HepG2 (cell line): ENCODE measurements around the gene AP2S1. TPM values are rescaled to one million over a fixed set of nuclear protein-coding genes. Genes with fewer than 3 reads are reported as not detected.

Experiments used
- CBX1 ChIP-seq: IDR thresholded peaks from one replicate; pipeline ENCODE4 v1.6.1; 2016; ENCODE audit warnings: antibody characterized with exemption, low read depth
- GZF1 ChIP-seq: sonication (generic); formaldehyde crosslinking; IDR thresholded peaks from 2 replicates; pipeline ENCODE4 v1.5.1; 2020; ENCODE audit warnings: mild to moderate bottlenecking, missing genetic modification reagents
- HIVEP1 ChIP-seq: sonication (generic); formaldehyde crosslinking; IDR thresholded peaks from 2 replicates; pipeline ENCODE4 v1.4.0; 2020; ENCODE audit warnings: mild to moderate bottlenecking, missing genetic modification reagents
- HOXA3 ChIP-seq: sonication (generic); formaldehyde crosslinking; IDR thresholded peaks from 2 replicates; pipeline ENCODE4 v1.5.0; 2020; ENCODE audit warnings: missing genetic modification reagents
- IRX3 ChIP-seq: sonication (generic); formaldehyde crosslinking; IDR thresholded peaks from 2 replicates; pipeline ENCODE4 v1.8.1; 2023; ENCODE audit warnings: mild to moderate bottlenecking, low read depth, missing genetic modification reagents, borderline replicate concordance
- NFE2L1 ChIP-seq: sonication (generic); formaldehyde crosslinking; IDR thresholded peaks from 2 replicates; pipeline ENCODE4 v1.4.0; 2020; ENCODE audit warnings: missing genetic modification reagents, mild to moderate bottlenecking, borderline replicate concordance
- YEATS4 ChIP-seq: sonication (generic); formaldehyde crosslinking; IDR thresholded peaks from 2 replicates; pipeline ENCODE4 v1.4.0; 2020; ENCODE audit warnings: missing genetic modification reagents, borderline replicate concordance
- ZNF326 ChIP-seq: sonication (generic); formaldehyde crosslinking; IDR thresholded peaks from 2 replicates; pipeline ENCODE4 v1.4.0; 2020; ENCODE audit warnings: missing genetic modification reagents, borderline replicate concordance
- ZNF547 ChIP-seq: sonication (generic); formaldehyde crosslinking; IDR thresholded peaks from 2 replicates; pipeline ENCODE4 v1.5.1; 2020; ENCODE audit warnings: mild to moderate bottlenecking, missing genetic modification reagents
- ZNF569 ChIP-seq: sonication (generic); formaldehyde crosslinking; IDR thresholded peaks from 2 replicates; pipeline ENCODE4 v1.5.0; 2020; ENCODE audit warnings: mild to moderate bottlenecking, missing genetic modification reagents, moderate library complexity, borderline replicate concordance
- polyA plus RNA-seq, 8 experiments: library from polyadenylated mRNA; depleted of rRNA in 3 of 8; stranded (reverse) in 7 of 8; unstranded in 1 of 8; fragments of >200 nt; fragmentation: Illumina TruSeq in 4 of 8; extraction: Trizol in 4 of 8; gene quantifications; 2 replicates each; pipeline versions ENCODE4 v1.2.1 to v1.2.3, GENCODE V29; 2011 to 2016; ENCODE audit warnings: low read depth in 4 of 8, missing spikeins in 1 of 8, mixed read lengths in 1 of 8; ENCODE audit not compliant: insufficient read depth in 1 of 8
- total RNA-seq, 5 experiments: library from RNA; depleted of rRNA; stranded (reverse); fragments of >200 nt; fragmentation: Illumina TruSeq; extraction: Trizol; gene quantifications; 2 replicates each; pipeline ENCODE4 v1.2.3, GENCODE V29; 2016; ENCODE audit warnings: low read depth in 1 of 5
- TF ChIP-seq, protein P1 (sequence below): sonication (generic); formaldehyde crosslinking; IDR thresholded peaks from 2 replicates; pipeline ENCODE4; 2020; ENCODE audit warnings: missing genetic modification reagents, mild to moderate bottlenecking, borderline replicate concordance
- TF ChIP-seq, protein P2 (sequence below): sonication (generic); formaldehyde crosslinking; IDR thresholded peaks from 2 replicates; pipeline ENCODE4 v1.4.0; 2020; ENCODE audit warnings: mild to moderate bottlenecking, missing genetic modification reagents
- TF ChIP-seq, protein P3 (sequence below): sonication (generic); formaldehyde crosslinking; IDR thresholded peaks from 2 replicates; pipeline ENCODE4 v1.5.0; 2020; ENCODE audit warnings: mild to moderate bottlenecking, missing genetic modification reagents
- TF ChIP-seq, protein P4 (sequence below): sonication (generic); formaldehyde crosslinking; IDR thresholded peaks from 2 replicates; pipeline ENCODE4 v1.5.0; 2020; ENCODE audit warnings: mild to moderate bottlenecking, missing genetic modification reagents, moderate library complexity
- TF ChIP-seq, protein P5 (sequence below): sonication (generic); formaldehyde crosslinking; IDR thresholded peaks from 2 replicates; pipeline ENCODE4 v1.5.1; 2020; ENCODE audit warnings: missing genetic modification reagents, mild to moderate bottlenecking, borderline replicate concordance
- TF ChIP-seq, protein P6 (sequence below): sonication (generic); formaldehyde crosslinking; IDR thresholded peaks from 2 replicates; pipeline ENCODE4 v1.5.0; 2020; ENCODE audit warnings: missing genetic modification reagents

Gene AP2S1
- total and polyA plus RNA-seq, 2 of the 13 experiments (the other 11 are each of a cell fraction or from before 2014, with no cell fraction given), result 45.2 to 86.1 TPM

DNA sequence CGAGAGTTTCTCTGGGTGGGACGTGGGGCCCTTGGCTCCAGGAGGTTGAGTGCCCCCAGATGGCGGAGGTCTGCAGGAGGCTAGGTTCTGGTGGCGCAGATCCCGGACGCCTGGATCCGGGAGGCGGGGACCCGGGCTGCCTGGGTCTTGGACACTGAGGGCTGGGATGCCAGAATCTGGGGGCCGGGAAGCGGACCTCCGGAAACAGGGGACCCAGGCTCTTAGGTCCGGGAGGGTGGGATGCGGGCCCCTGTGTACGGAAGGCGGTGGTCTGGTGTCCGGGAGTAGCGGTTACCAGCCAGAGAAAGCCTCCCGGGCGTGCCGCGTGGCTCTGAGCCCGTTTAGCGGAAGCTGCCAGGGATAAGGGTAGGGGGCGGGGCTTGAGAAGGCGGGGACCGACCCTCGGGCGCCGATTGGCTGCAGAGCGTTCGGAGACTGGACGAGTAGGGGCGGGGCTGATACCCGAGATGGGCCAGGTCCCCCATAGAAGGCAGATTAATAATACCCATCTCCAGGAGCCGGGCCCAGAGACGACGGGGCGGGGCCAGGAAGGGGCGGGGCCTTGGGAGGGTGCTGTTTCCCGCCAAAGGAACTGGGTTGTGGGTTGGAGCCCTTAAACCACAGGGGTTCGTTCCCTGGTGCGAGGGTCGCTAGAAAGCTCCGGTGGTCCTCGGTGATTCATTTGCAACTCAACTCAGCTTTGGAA lies 62.2 kb downstream of the AP2S1 start, which contains the start of gene SLC1A5 (continued):
- TF ChIP-seq, protein P1, sequence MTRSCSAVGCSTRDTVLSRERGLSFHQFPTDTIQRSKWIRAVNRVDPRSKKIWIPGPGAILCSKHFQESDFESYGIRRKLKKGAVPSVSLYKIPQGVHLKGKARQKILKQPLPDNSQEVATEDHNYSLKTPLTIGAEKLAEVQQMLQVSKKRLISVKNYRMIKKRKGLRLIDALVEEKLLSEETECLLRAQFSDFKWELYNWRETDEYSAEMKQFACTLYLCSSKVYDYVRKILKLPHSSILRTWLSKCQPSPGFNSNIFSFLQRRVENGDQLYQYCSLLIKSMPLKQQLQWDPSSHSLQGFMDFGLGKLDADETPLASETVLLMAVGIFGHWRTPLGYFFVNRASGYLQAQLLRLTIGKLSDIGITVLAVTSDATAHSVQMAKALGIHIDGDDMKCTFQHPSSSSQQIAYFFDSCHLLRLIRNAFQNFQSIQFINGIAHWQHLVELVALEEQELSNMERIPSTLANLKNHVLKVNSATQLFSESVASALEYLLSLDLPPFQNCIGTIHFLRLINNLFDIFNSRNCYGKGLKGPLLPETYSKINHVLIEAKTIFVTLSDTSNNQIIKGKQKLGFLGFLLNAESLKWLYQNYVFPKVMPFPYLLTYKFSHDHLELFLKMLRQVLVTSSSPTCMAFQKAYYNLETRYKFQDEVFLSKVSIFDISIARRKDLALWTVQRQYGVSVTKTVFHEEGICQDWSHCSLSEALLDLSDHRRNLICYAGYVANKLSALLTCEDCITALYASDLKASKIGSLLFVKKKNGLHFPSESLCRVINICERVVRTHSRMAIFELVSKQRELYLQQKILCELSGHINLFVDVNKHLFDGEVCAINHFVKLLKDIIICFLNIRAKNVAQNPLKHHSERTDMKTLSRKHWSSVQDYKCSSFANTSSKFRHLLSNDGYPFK (CRISPR knock-in tag), result peak; percentile 64; the same call in 1 of the 2 replicates
- TF ChIP-seq GZF1 (CRISPR knock-in tag) (no peak), IRX3 (CRISPR knock-in tag) (no peak), NFE2L1 (CRISPR knock-in tag) (no peak), HIVEP1 (CRISPR knock-in tag) (no peak), ZNF326 (CRISPR knock-in tag) (no peak), YEATS4 (CRISPR knock-in tag) (peak; percentile 87), ZNF569 (CRISPR knock-in tag) (no peak; the same call in 1 of the 2 replicates), HOXA3 (CRISPR knock-in tag) (peak; percentile 42; the same call in 1 of the 2 replicates), ZNF547 (CRISPR knock-in tag) (no peak), CBX1 (peak; percentile 68)
- TF ChIP-seq, protein P2, sequence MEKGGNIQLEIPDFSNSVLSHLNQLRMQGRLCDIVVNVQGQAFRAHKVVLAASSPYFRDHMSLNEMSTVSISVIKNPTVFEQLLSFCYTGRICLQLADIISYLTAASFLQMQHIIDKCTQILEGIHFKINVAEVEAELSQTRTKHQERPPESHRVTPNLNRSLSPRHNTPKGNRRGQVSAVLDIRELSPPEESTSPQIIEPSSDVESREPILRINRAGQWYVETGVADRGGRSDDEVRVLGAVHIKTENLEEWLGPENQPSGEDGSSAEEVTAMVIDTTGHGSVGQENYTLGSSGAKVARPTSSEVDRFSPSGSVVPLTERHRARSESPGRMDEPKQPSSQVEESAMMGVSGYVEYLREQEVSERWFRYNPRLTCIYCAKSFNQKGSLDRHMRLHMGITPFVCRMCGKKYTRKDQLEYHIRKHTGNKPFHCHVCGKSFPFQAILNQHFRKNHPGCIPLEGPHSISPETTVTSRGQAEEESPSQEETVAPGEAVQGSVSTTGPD (CRISPR knock-in tag), result no peak
- TF ChIP-seq, protein P3, sequence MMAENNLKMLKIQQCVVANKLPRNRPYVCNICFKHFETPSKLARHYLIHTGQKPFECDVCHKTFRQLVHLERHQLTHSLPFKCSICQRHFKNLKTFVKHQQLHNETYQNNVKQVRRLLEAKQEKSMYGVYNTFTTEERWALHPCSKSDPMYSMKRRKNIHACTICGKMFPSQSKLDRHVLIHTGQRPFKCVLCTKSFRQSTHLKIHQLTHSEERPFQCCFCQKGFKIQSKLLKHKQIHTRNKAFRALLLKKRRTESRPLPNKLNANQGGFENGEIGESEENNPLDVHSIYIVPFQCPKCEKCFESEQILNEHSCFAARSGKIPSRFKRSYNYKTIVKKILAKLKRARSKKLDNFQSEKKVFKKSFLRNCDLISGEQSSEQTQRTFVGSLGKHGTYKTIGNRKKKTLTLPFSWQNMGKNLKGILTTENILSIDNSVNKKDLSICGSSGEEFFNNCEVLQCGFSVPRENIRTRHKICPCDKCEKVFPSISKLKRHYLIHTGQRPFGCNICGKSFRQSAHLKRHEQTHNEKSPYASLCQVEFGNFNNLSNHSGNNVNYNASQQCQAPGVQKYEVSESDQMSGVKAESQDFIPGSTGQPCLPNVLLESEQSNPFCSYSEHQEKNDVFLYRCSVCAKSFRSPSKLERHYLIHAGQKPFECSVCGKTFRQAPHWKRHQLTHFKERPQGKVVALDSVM (CRISPR knock-in tag), result peak; percentile 74; the same call in 1 of the 2 replicates
- TF ChIP-seq, protein P4, sequence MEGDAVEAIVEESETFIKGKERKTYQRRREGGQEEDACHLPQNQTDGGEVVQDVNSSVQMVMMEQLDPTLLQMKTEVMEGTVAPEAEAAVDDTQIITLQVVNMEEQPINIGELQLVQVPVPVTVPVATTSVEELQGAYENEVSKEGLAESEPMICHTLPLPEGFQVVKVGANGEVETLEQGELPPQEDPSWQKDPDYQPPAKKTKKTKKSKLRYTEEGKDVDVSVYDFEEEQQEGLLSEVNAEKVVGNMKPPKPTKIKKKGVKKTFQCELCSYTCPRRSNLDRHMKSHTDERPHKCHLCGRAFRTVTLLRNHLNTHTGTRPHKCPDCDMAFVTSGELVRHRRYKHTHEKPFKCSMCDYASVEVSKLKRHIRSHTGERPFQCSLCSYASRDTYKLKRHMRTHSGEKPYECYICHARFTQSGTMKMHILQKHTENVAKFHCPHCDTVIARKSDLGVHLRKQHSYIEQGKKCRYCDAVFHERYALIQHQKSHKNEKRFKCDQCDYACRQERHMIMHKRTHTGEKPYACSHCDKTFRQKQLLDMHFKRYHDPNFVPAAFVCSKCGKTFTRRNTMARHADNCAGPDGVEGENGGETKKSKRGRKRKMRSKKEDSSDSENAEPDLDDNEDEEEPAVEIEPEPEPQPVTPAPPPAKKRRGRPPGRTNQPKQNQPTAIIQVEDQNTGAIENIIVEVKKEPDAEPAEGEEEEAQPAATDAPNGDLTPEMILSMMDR (CRISPR knock-in tag), result peak; percentile 35
- TF ChIP-seq, protein P5, sequence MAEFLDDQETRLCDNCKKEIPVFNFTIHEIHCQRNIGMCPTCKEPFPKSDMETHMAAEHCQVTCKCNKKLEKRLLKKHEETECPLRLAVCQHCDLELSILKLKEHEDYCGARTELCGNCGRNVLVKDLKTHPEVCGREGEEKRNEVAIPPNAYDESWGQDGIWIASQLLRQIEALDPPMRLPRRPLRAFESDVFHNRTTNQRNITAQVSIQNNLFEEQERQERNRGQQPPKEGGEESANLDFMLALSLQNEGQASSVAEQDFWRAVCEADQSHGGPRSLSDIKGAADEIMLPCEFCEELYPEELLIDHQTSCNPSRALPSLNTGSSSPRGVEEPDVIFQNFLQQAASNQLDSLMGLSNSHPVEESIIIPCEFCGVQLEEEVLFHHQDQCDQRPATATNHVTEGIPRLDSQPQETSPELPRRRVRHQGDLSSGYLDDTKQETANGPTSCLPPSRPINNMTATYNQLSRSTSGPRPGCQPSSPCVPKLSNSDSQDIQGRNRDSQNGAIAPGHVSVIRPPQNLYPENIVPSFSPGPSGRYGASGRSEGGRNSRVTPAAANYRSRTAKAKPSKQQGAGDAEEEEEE (CRISPR knock-in tag), result no peak
- TF ChIP-seq, protein P6, sequence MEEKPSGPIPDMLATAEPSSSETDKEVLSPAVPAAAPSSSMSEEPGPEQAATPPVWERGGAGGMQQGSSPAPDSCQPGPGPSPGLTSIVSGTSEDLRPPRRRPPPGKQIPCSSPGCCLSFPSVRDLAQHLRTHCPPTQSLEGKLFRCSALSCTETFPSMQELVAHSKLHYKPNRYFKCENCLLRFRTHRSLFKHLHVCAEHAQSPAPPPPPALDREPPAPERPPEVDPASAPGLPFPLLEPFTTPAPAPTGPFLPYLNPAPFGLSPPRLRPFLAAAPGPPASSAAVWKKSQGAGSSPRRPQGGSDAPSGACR (CRISPR knock-in tag), result no peak
